Stomach (tissue), 4 donors: ENCODE data around the gene C1orf174.

Experiments used
- CTCF ChIP-seq, 7 experiments: fragments of 450-650 bp in 4 of 7; fragments of 200-600 bp in 3 of 7; sonication (generic) in 3 of 7; IDR thresholded peaks; one replicate each; pipeline ENCODE4 v1.5.1; 2016 to 2019; ENCODE audit warnings: antibody characterized with exemption in 7 of 7, control low read depth in 2 of 7, mild to moderate bottlenecking in 1 of 7
- POLR2AphosphoS5 ChIP-seq, 3 donors: sonication (generic); formaldehyde crosslinking; IDR thresholded peaks; one replicate each; pipeline ENCODE4 v1.6.1; 2016; ENCODE audit warnings: antibody characterized with exemption in 3 of 3

GRCh38 chr1:3948344-3948743, 48.3 kb upstream of the C1orf174 start:
- no peak for TF ChIP-seq POLR2AphosphoS5 (IDR thresholded peaks at IDR 0.05)
- TF ChIP-seq CTCF (IDR thresholded peaks at IDR 0.05) = no peak
